Spinal cord (tissue), 4 donors: ENCODE measurements around the gene CHST1. TPM values are rescaled to one million over a fixed set of nuclear protein-coding genes. Genes with fewer than 3 reads are reported as not detected.

Source experiments
- polyA plus RNA-seq, 2 donors: library from polyadenylated mRNA; unstranded; fragments of 120-200 nt; gene quantifications; one replicate each; pipeline ENCODE4 v1.2.1, GENCODE V29; 2013; ENCODE audit not compliant: insufficient read length in 2 of 2
- small RNA-seq: library from RNA; depleted of rRNA; stranded (forward); fragments of <200 nt; gene quantifications from one replicate; pipeline ENCODE3, GENCODE V24; 2014; ENCODE audit warnings: low replicate concordance
- total RNA-seq, 2 donors: library from RNA; depleted of rRNA in 1 of 2; stranded (reverse); fragments of 120-200 nt in 1 of 2; fragments of >200 nt in 1 of 2; gene quantifications; one replicate each; pipeline versions ENCODE4 v1.2.3 to v1.2.4, GENCODE V29; 2013 to 2014

CHST1 gene
- total and polyA plus RNA-seq, 4 donors = 8.5 to 62.4 (median 33.7) TPM

Small RNA genes lying within 50 kb of the gene (small RNA-seq; reads per million reads assigned to genes)
- not detected for gene MIR7154

Other genes starting within 250 kb of the CHST1 start
- 1 to 10 TPM; 6.0 to 6.2 TPM for gene SLC35C1, start 139.5 kb upstream of the CHST1 start, total RNA-seq
- gene SLC35C1, start 139.5 kb upstream of the CHST1 start, polyA plus RNA-seq = 10 to 100 TPM; 15.9 to 16.0 TPM
- gene CRY2, start 181.9 kb upstream of the CHST1 start, total RNA-seq = 10 to 100 TPM; 41.6 to 41.8 TPM
- gene CRY2, start 181.9 kb upstream of the CHST1 start, polyA plus RNA-seq = 10 to 100 TPM; 38.9 to 45.2 TPM
- gene MAPK8IP1, start 220.0 kb upstream of the CHST1 start, total RNA-seq = 100 to 1,000 TPM in 1 of 2 donors, 10 to 100 TPM in 1; 77.4 to 106 TPM
- 100 to 1,000 TPM; 263 to 269 TPM for gene MAPK8IP1, start 220.0 kb upstream of the CHST1 start, polyA plus RNA-seq
- gene FREY1, start 241.6 kb upstream of the CHST1 start, total RNA-seq = under 1 TPM; 0.59 to 0.72 TPM
- under 1 TPM in 1 of 2 donors, not detected in 1; 0.57 TPM for gene FREY1, start 241.6 kb upstream of the CHST1 start, polyA plus RNA-seq